HepG2 (cell line): ENCODE results near the gene ZSCAN21. TPM values are rescaled to one million over a fixed set of nuclear protein-coding genes. Genes with fewer than 3 reads are reported as not detected.

ENCODE experiments used
- ATF7-NPFF ChIP-seq: sonication (generic); formaldehyde crosslinking; IDR thresholded peaks from 2 replicates; pipeline ENCODE4 v1.8.1; 2023; ENCODE audit warnings: mild to moderate bottlenecking, low read depth, missing genetic modification reagents, moderate library complexity
- BCL6 ChIP-seq: IDR thresholded peaks from 2 replicates; pipeline ENCODE4 v1.6.1; 2016; ENCODE audit warnings: missing genetic modification reagents, missing compliant biosample characterization
- FOXJ3 ChIP-seq: sonication (generic); formaldehyde crosslinking; IDR thresholded peaks from 2 replicates; pipeline ENCODE4 v1.4.0; 2020; ENCODE audit warnings: missing genetic modification reagents, mild to moderate bottlenecking, borderline replicate concordance
- HES4 ChIP-seq: sonication (generic); formaldehyde crosslinking; IDR thresholded peaks from 2 replicates; pipeline ENCODE4 v1.9.0; 2021; ENCODE audit warnings: mild to moderate bottlenecking, missing genetic modification reagents, borderline replicate concordance
- HOXA9 ChIP-seq: sonication (generic); formaldehyde crosslinking; IDR thresholded peaks from 2 replicates; pipeline ENCODE4 v1.8.1; 2022; ENCODE audit warnings: missing genetic modification reagents, mild to moderate bottlenecking, moderate library complexity, borderline replicate concordance
- NFATC3 ChIP-seq: sonication (generic); formaldehyde crosslinking; IDR thresholded peaks from 2 replicates; pipeline ENCODE4 v1.5.1; 2020; ENCODE audit warnings: mild to moderate bottlenecking, missing genetic modification reagents
- RXRB ChIP-seq: IDR thresholded peaks from 2 replicates; pipeline ENCODE4 v1.6.1; 2016; ENCODE audit warnings: borderline replicate concordance, missing genetic modification reagents, missing compliant biosample characterization
- THAP8 ChIP-seq: sonication (generic); formaldehyde crosslinking; IDR thresholded peaks from 2 replicates; pipeline ENCODE4 v1.5.1; 2020; ENCODE audit warnings: missing genetic modification reagents, mild to moderate bottlenecking, borderline replicate concordance
- ZBTB43 ChIP-seq: sonication (generic); formaldehyde crosslinking; conservative IDR thresholded peaks from 2 replicates; pipeline ENCODE4 v1.4.0; 2020; ENCODE audit warnings: missing genetic modification reagents
- ZNF569 ChIP-seq: sonication (generic); formaldehyde crosslinking; IDR thresholded peaks from 2 replicates; pipeline ENCODE4 v1.5.0; 2020; ENCODE audit warnings: mild to moderate bottlenecking, missing genetic modification reagents, moderate library complexity, borderline replicate concordance
- ZNF768 ChIP-seq: sonication (generic); formaldehyde crosslinking; IDR thresholded peaks from 2 replicates; pipeline ENCODE4 v1.4.0; 2020; ENCODE audit warnings: missing genetic modification reagents
- ZNF772 ChIP-seq: sonication (generic); formaldehyde crosslinking; IDR thresholded peaks from 2 replicates; pipeline ENCODE4 v1.5.0; 2020; ENCODE audit warnings: mild to moderate bottlenecking, missing genetic modification reagents
- ZSCAN22 ChIP-seq: sonication (generic); formaldehyde crosslinking; IDR thresholded peaks from 2 replicates; pipeline ENCODE4 v1.4.0; 2020; ENCODE audit warnings: mild to moderate bottlenecking, missing genetic modification reagents
- ZSCAN29 ChIP-seq: sonication (generic); formaldehyde crosslinking; conservative IDR thresholded peaks from 2 replicates; pipeline ENCODE4 v1.4.0; 2020; ENCODE audit warnings: mild to moderate bottlenecking, missing genetic modification reagents
- ZXDC ChIP-seq: sonication (generic); formaldehyde crosslinking; IDR thresholded peaks from 2 replicates; pipeline ENCODE4 v1.5.0; 2020; ENCODE audit warnings: mild to moderate bottlenecking, missing genetic modification reagents
- polyA plus RNA-seq, 8 experiments: library from polyadenylated mRNA; depleted of rRNA in 3 of 8; stranded (reverse) in 7 of 8; unstranded in 1 of 8; fragments of >200 nt; fragmentation: Illumina TruSeq in 4 of 8; extraction: Trizol in 4 of 8; gene quantifications; 2 replicates each; pipeline versions ENCODE4 v1.2.1 to v1.2.3, GENCODE V29; 2011 to 2016; ENCODE audit warnings: low read depth in 4 of 8, missing spikeins in 1 of 8, mixed read lengths in 1 of 8; ENCODE audit not compliant: insufficient read depth in 1 of 8
- total RNA-seq, 5 experiments: library from RNA; depleted of rRNA; stranded (reverse); fragments of >200 nt; fragmentation: Illumina TruSeq; extraction: Trizol; gene quantifications; 2 replicates each; pipeline ENCODE4 v1.2.3, GENCODE V29; 2016; ENCODE audit warnings: low read depth in 1 of 5
- TF ChIP-seq, protein P1 (sequence below): sonication (generic); formaldehyde crosslinking; IDR thresholded peaks from 2 replicates; pipeline ENCODE4 v1.4.0; 2020; ENCODE audit warnings: missing genetic modification reagents, borderline replicate concordance
- TF ChIP-seq, protein P2 (sequence below): sonication (generic); formaldehyde crosslinking; IDR thresholded peaks from 2 replicates; pipeline ENCODE4 v1.4.0; 2020; ENCODE audit warnings: missing genetic modification reagents

The ZSCAN21 gene
- total and polyA plus RNA-seq, 2 of the 13 experiments (the other 11 are each of a cell fraction or from before 2014, with no cell fraction given), result 7.0 to 10.0 TPM

GRCh38 chr7:100049441-100050291 is at the start of gene ZSCAN21 (continued):
- TF ChIP-seq, protein P1, sequence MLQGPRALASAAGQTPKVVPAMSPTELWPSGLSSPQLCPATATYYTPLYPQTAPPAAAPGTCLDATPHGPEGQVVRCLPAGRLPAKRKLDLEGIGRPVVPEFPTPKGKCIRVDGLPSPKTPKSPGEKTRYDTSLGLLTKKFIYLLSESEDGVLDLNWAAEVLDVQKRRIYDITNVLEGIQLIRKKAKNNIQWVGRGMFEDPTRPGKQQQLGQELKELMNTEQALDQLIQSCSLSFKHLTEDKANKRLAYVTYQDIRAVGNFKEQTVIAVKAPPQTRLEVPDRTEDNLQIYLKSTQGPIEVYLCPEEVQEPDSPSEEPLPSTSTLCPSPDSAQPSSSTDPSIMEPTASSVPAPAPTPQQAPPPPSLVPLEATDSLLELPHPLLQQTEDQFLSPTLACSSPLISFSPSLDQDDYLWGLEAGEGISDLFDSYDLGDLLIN, result 0 out of 2 replicates have a peak, but pooled peaks have one; percentile 56
- TF ChIP-seq HOXA9 (CRISPR knock-in tag), result no peak
- no peak for TF ChIP-seq ZNF772 (CRISPR knock-in tag)
- TF ChIP-seq NFATC3 (CRISPR knock-in tag), result no peak
- no peak for TF ChIP-seq ZSCAN22
- no peak for TF ChIP-seq RXRB (CRISPR knock-in tag)
- no peak for TF ChIP-seq ZSCAN29 (CRISPR knock-in tag)
- TF ChIP-seq, protein P2, sequence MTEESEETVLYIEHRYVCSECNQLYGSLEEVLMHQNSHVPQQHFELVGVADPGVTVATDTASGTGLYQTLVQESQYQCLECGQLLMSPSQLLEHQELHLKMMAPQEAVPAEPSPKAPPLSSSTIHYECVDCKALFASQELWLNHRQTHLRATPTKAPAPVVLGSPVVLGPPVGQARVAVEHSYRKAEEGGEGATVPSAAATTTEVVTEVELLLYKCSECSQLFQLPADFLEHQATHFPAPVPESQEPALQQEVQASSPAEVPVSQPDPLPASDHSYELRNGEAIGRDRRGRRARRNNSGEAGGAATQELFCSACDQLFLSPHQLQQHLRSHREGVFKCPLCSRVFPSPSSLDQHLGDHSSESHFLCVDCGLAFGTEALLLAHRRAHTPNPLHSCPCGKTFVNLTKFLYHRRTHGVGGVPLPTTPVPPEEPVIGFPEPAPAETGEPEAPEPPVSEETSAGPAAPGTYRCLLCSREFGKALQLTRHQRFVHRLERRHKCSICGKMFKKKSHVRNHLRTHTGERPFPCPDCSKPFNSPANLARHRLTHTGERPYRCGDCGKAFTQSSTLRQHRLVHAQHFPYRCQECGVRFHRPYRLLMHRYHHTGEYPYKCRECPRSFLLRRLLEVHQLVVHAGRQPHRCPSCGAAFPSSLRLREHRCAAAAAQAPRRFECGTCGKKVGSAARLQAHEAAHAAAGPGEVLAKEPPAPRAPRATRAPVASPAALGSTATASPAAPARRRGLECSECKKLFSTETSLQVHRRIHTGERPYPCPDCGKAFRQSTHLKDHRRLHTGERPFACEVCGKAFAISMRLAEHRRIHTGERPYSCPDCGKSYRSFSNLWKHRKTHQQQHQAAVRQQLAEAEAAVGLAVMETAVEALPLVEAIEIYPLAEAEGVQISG, result peak; percentile 99
- no peak for TF ChIP-seq HES4
- peak; percentile 48; the same call in 1 of the 2 replicates for TF ChIP-seq ATF7-NPFF (CRISPR knock-in tag)
- TF ChIP-seq ZBTB43 (CRISPR knock-in tag), result 0 out of 2 replicates have a peak, but pooled peaks have one; percentile 35
- TF ChIP-seq FOXJ3, result peak; percentile 67; the same call in 1 of the 2 replicates
- no peak for TF ChIP-seq ZXDC (CRISPR knock-in tag)
- TF ChIP-seq THAP8 (CRISPR knock-in tag), result no peak
- TF ChIP-seq ZNF569 (CRISPR knock-in tag), result no peak
- TF ChIP-seq ZNF768, result peak; percentile 34; the same call in 1 of the 2 replicates
- TF ChIP-seq BCL6, result peak; percentile 39
